SU-DHL-6 (cell line): ENCODE measurements around the gene IER5.

Experiments used
- CTCF ChIP-seq: fragments of 200-600 bp; sonication (generic); IDR thresholded peaks from one replicate; pipeline ENCODE4 v1.5.1; 2017; ENCODE audit warnings: antibody characterized with exemption, mild to moderate bottlenecking, low read length, moderate library complexity; ENCODE audit not compliant: insufficient read depth, poor library complexity, severe bottlenecking
- EZH2phosphoT487 ChIP-seq: fragments of 200-600 bp; sonication (generic), shearing (Covaris generic); conservative IDR thresholded peaks from 2 replicates; pipeline ENCODE4 v1.6.1; 2018; ENCODE audit warnings: mild to moderate bottlenecking, antibody characterized with exemption, low read length, moderate library complexity, mixed read lengths

DNA sequence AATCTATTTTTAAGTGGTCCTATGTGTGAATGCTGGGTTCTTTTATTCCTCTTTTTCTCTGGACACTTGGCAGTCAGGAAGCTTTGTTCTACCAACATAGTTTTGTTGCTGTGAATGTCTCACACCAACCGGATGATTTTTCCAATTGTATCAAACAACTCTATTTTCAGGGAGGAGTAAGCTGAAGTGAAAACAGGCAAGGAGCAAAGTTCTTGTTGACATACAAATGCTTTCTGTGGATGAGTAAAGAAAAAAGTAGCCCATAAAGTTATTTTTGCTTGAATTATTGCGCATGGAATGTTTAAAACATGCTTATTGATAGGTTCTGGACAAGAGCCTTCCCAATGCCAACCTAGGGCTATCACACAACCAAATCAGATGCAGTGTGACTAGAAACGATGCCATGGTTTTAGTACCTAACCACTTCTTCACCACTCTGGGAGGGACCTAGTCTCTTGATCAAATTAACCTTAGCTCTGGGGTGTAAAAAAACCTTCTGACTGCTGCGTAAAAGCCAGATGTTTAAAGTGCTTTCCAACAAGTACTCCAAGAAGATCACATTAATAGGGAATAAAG, 4.5 kb downstream of the IER5 start:
- no peak for TF ChIP-seq CTCF
- TF ChIP-seq EZH2phosphoT487 = no peak
